ENCODE measurements around the gene GJD4.

GJD4 gene

DNA sequence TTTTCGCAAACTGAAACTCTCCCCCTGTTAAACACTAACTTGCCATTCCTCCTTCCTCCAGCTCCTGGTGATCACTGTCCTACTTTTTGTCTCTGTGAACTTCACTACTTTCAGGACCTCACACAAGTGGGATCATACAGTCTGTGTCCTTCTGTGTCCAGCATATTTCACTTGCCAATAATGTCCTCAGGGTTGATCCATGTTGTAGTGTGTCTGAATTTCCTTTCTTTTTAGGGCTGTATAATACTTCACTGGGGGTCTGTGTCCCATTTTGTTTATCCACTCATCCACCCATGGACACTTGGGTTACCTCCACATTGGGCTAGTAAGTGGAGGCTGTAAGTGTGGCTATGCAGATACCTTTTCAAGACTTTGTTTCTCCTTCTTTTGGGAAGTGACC, 42.7 kb upstream of the GJD4 start:
- H3K36me3 ChIP-seq (replicated peaks), result no peaks in the 10 kb centered on the region
- no peak overlapping the region for H3K27ac ChIP-seq
- DNase-seq, result no peak
- TF ChIP-seq, protein P1, sequence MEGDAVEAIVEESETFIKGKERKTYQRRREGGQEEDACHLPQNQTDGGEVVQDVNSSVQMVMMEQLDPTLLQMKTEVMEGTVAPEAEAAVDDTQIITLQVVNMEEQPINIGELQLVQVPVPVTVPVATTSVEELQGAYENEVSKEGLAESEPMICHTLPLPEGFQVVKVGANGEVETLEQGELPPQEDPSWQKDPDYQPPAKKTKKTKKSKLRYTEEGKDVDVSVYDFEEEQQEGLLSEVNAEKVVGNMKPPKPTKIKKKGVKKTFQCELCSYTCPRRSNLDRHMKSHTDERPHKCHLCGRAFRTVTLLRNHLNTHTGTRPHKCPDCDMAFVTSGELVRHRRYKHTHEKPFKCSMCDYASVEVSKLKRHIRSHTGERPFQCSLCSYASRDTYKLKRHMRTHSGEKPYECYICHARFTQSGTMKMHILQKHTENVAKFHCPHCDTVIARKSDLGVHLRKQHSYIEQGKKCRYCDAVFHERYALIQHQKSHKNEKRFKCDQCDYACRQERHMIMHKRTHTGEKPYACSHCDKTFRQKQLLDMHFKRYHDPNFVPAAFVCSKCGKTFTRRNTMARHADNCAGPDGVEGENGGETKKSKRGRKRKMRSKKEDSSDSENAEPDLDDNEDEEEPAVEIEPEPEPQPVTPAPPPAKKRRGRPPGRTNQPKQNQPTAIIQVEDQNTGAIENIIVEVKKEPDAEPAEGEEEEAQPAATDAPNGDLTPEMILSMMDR (IDR thresholded peaks at IDR 0.05; ENCODE audit: low read depth, low read length, missing control alignments), result no peak
- in situ Hi-C loops (cut with HindIII; ENCODE audit: low pct_ligation_motif_present, low sequenced_read_pairs), result no loop called here
- H3K4me3 ChIP-seq (ENCODE audit: low read depth, low read length), result no peak overlapping the region
- H3K27me3 ChIP-seq (replicated peaks), result no peaks in the 10 kb centered on the region

DNA sequence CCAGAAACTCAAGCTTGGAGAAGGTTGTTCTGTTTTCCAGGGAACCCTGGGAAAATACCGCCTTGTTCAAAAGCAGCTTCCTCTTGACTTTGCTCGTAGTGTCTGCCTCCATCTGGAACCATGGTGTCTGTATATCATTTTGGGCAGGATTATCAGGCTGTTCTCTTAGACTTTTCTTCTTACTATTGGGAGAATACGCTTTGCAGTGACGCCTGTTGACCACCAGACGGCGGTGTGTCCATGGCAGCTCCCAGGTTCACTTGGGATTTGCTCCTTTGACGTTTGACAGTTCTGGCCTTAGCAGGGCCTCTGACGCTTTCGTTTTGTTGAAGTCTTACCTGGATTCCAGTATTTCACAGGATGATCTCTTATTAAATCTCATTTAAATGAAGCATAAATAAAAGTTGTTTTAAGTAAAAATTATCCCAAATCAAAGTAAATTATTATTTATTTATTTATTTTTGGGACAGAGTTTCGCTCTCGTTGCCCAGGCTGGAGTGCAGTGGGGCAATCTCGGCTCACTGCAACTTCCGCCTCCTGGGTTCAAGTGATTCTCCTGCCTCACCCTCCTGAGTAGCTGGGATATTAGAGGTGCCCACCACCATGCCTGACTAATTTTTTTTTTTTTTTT, 41.8 kb upstream of the GJD4 start:
- Histone ChIP-seq H3K27ac (no peak overlapping the region), H3K27me3 (replicated peaks) (no peaks in the 10 kb centered on the region), H3K4me3 (ENCODE audit: low read depth, low read length) (no peak overlapping the region), H3K36me3 (replicated peaks) (no peaks in the 10 kb centered on the region)
- in situ Hi-C loops (cut with HindIII; ENCODE audit: low pct_ligation_motif_present, low sequenced_read_pairs), result no loop called here
- TF ChIP-seq, protein P1 (IDR thresholded peaks at IDR 0.05; ENCODE audit: low read depth, low read length, missing control alignments), result peak; percentile 100
- peak; percentile 35 for DNase-seq

DNA sequence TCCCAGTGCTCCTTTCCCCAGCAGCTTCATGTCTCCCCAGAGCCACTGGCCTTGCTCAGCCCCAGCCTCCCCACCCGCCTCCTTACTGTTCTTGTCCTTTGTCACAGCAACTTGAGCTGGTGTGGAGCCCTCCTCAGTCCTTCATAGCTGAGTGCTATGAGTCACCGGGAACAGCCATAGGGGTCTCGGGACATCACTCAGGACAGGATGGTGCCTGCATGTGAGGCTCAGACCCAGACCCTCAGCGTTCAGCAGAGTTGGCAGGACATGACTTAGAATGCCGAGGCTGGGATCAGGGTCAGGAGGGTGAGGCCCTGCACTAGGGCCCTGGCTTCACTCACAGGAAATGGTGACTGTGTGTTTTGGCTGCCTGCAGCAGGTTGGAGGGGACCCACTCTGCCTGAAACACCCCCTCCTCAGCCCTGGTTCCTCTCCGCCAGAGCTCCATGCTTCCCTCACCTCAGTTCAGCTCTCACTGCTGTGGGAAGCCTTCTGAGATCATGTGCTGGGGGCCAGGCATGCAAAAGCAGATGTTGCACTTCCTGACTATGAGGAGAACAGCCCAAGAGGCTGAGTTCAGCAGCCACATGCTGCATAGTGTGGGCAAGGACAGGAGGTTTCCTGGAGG, 40.7 kb upstream of the GJD4 start:
- peak; percentile 31 for DNase-seq
- Histone ChIP-seq H3K4me3 (ENCODE audit: low read depth, low read length) (no peak overlapping the region), H3K36me3 (replicated peaks) (peaks cover 6% of the 10 kb centered on the region), H3K27ac (peak overlapping the region; percentile 75), H3K27me3 (replicated peaks) (no peaks in the 10 kb centered on the region)
- TF ChIP-seq, protein P1 (IDR thresholded peaks at IDR 0.05; ENCODE audit: low read depth, low read length, missing control alignments), result no peak
- in situ Hi-C loops (cut with HindIII; ENCODE audit: low pct_ligation_motif_present, low sequenced_read_pairs), result no loop called here

DNA sequence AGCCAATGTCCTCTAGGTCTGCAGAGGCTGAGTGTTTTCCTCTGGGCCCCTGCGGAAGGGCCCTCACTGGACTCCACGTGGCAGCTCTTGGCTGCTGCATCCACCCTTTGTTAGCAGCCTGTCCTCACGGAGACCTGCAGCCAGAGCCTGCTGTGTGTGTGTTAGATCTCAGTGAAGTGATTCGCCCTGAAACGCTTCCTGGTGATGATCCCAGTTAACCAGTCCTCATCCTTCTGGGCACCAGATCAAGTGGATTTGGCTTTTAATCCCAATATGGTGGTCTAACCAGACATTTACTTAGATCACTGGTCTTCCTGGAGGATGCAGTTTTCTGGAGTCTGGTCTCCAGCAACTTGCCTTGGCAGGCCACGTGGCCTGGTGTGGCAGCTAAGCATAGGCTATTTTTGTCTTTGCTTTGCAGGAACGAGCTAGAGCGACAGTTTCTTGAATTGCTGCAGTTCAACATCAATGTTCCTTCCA, 39.5 kb upstream of the GJD4 start:
- TF ChIP-seq, protein P1 (IDR thresholded peaks at IDR 0.05; ENCODE audit: low read depth, low read length, missing control alignments), result no peak
- peak overlapping the region; percentile 75 for H3K27ac ChIP-seq
- H3K36me3 ChIP-seq (replicated peaks), result peaks cover 8% of the 10 kb centered on the region
- H3K4me3 ChIP-seq (ENCODE audit: low read depth, low read length), result no peak overlapping the region
- DNase-seq, result peak; percentile 24
- in situ Hi-C loops (cut with HindIII; ENCODE audit: low pct_ligation_motif_present, low sequenced_read_pairs), result no loop called here
- H3K27me3 ChIP-seq (replicated peaks), result no peaks in the 10 kb centered on the region

DNA sequence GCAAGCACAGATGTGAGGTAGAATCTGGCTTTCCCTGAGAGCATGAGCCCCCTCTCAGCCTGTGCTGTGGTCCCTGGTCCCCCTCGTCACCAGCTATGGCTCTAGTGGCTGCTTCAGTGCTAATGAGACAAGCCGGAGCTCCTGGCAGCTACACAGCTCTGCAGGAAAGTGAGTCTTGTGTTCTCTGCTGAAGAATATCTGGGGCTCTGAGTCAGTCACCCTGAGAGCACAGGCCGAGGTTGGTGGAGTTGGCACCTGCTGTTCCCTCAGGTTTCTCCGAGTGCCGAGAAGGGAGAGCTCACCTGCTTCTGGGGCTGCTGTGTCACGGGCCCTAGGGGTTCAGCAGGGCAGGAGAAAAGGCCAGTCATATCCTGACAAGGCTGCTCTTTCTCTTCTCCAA, 37.2 kb upstream of the GJD4 start:
- no peak for DNase-seq
- Histone ChIP-seq H3K27ac (no peak overlapping the region), H3K27me3 (replicated peaks) (no peaks in the 10 kb centered on the region), H3K4me3 (ENCODE audit: low read depth, low read length) (no peak overlapping the region), H3K36me3 (replicated peaks) (peaks cover 8% of the 10 kb centered on the region)
- TF ChIP-seq, protein P1 (IDR thresholded peaks at IDR 0.05; ENCODE audit: low read depth, low read length, missing control alignments), result no peak
- in situ Hi-C loops (cut with HindIII; ENCODE audit: low pct_ligation_motif_present, low sequenced_read_pairs), result no loop called here

All from brain microvascular endothelial cell (primary cell).